Duodenal mucosa (tissue), 2 donors: Measurements from ENCODE around the gene CORO2A.

Source experiments
- H3K27ac ChIP-seq: one replicate; pipeline ENCODE4 v1.7.0; 2013; ENCODE audit warnings: low read depth, low read length
- H3K27me3 ChIP-seq, 2 donors: one replicate each; pipeline ENCODE4 v1.7.0; 2013; ENCODE audit warnings: low read length in 2 of 2, control low read depth in 1 of 2; ENCODE audit not compliant: insufficient read depth in 2 of 2, control insufficient read depth in 1 of 2
- H3K36me3 ChIP-seq, 2 donors: one replicate each; pipeline ENCODE4 v1.7.0; 2013; ENCODE audit warnings: low read length in 2 of 2, control low read depth in 1 of 2; ENCODE audit not compliant: insufficient read depth in 2 of 2, control insufficient read depth in 1 of 2
- H3K4me1 ChIP-seq, 2 donors: one replicate each; pipeline ENCODE4 v1.7.0; 2013; ENCODE audit warnings: low read length in 2 of 2, control low read depth in 1 of 2; ENCODE audit not compliant: insufficient read depth in 2 of 2, control insufficient read depth in 1 of 2
- H3K4me3 ChIP-seq, 2 donors: one replicate each; pipeline ENCODE4 v1.7.0; 2013; ENCODE audit warnings: low read length in 2 of 2, low read depth in 1 of 2
- H3K9ac ChIP-seq, 2 donors: one replicate each; pipeline ENCODE4 v1.7.0; 2013; ENCODE audit warnings: low read length in 2 of 2, low read depth in 1 of 2
- H3K9me3 ChIP-seq, 2 donors: one replicate each; pipeline ENCODE4 v1.7.0; 2013; ENCODE audit warnings: low read length in 2 of 2, control low read depth in 1 of 2; ENCODE audit not compliant: control insufficient read depth in 1 of 2

The CORO2A gene

DNA sequence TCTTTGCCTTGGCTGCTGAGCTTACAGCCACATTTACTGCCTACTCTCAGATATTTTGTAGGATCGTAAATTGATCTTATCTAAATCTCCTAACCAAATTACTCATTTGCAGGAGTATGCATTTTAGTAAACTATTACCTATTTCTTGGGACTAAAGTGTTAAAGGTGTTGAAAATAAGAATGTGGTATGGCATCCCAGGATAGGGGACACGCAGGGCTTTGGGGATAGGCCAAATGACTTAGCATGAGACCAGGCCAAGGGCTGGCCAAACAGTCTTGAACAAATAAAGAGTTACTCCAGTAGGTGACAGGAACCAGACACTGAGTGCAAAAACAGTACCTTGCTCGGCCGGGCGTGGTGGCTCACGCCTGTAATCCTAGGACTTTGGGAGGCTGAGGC, 37.9 kb upstream of the CORO2A start:
- no peak overlapping the region for H3K27ac ChIP-seq
- peaks cover 76 to 77% of the 10 kb centered on the region in 2 donors for H3K4me1 ChIP-seq
- H3K36me3 ChIP-seq = peaks cover 0 to 13% of the 10 kb centered on the region in 2 donors

DNA sequence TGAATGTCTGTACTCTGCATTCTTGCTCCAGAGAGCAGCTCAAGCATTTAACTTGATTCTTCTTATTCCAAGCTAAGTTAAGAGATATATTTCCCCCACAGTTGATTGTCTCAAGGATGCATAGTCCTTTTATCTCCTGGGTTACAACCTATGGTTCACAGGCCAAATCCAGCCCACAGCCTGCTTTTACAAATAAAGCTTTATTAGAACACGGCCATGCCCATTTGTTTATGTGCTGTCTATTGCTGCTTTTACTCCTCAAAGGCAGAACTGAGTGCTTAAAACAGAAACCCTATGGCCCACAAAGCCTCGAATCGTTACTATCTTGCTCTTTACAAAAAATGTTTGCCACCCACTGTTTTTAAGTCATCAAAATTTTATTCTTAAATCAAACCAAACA, 37.2 kb upstream of the CORO2A start:
- H3K4me3 ChIP-seq = no peak overlapping the region
- no peak overlapping the region for H3K27ac ChIP-seq
- H3K9me3 ChIP-seq = no peaks in the 10 kb centered on the region
- peaks cover 75 to 79% of the 10 kb centered on the region in 2 donors for H3K4me1 ChIP-seq
- H3K27me3 ChIP-seq = no peaks in the 10 kb centered on the region
- peaks cover 0 to 13% of the 10 kb centered on the region in 2 donors for H3K36me3 ChIP-seq
- no peak overlapping the region for H3K9ac ChIP-seq

More for the DNA sequence above, 37.9 kb upstream of the CORO2A start:
- H3K9me3 ChIP-seq = no peaks in the 10 kb centered on the region
- H3K4me3 ChIP-seq = no peak overlapping the region
- H3K9ac ChIP-seq = no peak overlapping the region
- no peaks in the 10 kb centered on the region for H3K27me3 ChIP-seq

DNA sequence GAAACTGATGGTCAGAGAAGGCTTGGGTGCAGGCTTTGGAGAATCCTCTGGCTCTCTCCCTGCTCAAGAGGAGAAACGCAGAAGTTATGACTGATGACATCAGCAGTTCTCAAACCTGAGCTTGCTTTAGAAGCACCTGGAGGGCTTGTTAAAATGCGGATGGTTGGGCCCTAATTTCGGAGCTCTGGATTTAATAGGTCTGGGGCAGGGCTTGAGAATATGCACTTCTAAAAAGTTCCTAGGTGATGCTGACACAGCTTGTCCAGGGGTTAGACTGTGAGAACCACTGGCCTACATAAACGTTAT, 36.6 kb upstream of the CORO2A start:
- peaks cover 69 to 74% of the 10 kb centered on the region in 2 donors for H3K4me1 ChIP-seq
- no peak overlapping the region for H3K9ac ChIP-seq
- no peaks in the 10 kb centered on the region for H3K27me3 ChIP-seq
- H3K27ac ChIP-seq = no peak overlapping the region
- no peaks in the 10 kb centered on the region for H3K9me3 ChIP-seq
- no peak overlapping the region for H3K4me3 ChIP-seq
- peaks cover 0 to 13% of the 10 kb centered on the region in 2 donors for H3K36me3 ChIP-seq

DNA sequence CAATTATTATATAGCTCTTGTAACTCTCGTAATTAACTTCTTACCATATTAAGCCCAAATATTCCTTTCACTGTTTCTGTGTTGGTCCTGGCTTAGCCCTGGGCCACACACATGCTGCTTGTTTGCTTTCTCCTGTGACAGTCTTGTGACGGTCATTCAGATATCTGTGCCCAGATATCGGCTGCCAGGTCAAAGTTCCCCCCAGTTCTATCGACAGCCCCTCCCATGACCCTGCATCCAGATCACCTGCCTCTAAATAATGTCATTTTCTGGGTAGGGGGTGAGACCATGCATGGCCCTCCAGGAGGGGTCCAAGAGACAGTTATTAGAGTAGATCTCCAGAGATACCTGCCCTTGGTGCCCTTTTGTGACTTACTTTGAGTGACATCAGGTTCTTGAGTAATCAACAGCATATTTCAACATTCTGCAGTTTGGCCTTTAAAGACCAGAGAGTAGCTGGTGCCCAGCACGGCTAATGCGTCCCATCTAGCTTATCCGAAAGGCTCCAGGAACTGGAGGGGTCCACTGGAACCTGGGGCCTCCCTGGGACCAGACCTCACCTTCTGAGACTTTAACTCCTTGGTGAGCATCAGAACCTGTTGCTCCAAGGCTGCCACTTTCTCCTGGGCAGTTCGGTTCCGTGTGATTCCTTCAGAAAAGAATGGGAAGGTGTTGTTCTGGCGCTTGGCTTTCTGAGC, 36.1 kb upstream of the CORO2A start:
- Histone ChIP-seq H3K36me3 (peaks cover 0 to 13% of the 10 kb centered on the region in 2 donors), H3K27ac (no peak overlapping the region), H3K9ac (peak overlapping the region in 1 of 2 donors; percentile 34), H3K9me3 (no peaks in the 10 kb centered on the region), H3K4me1 (peaks cover 64 to 71% of the 10 kb centered on the region in 2 donors), H3K27me3 (no peaks in the 10 kb centered on the region), H3K4me3 (no peak overlapping the region)

DNA sequence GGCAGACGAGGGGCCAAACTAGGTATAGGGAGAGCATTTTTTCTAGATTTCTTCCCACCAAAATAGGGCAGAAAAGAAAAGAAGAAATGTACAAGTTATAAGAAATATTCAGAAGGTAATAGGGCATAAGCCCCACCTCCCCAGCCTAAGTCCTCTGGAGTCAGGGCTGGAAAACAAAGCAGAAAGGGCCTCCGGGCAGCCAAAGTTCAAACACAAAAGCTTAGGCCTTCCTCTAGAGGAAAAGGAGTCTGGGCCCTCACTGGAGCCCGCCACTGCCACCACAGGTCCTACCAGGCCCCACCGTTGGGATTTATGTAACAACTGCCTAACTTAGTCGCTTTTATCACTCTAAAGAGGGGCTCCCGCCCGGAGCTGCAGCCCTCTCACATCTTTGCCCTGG, 35.4 kb upstream of the CORO2A start:
- Histone ChIP-seq H3K36me3 (peaks cover 0 to 7% of the 10 kb centered on the region in 2 donors), H3K9me3 (no peaks in the 10 kb centered on the region), H3K27ac (no peak overlapping the region), H3K4me3 (no peak overlapping the region), H3K27me3 (no peaks in the 10 kb centered on the region), H3K9ac (peak overlapping the region; percentile 19 to 34), H3K4me1 (peaks cover 58 to 73% of the 10 kb centered on the region in 2 donors)

DNA sequence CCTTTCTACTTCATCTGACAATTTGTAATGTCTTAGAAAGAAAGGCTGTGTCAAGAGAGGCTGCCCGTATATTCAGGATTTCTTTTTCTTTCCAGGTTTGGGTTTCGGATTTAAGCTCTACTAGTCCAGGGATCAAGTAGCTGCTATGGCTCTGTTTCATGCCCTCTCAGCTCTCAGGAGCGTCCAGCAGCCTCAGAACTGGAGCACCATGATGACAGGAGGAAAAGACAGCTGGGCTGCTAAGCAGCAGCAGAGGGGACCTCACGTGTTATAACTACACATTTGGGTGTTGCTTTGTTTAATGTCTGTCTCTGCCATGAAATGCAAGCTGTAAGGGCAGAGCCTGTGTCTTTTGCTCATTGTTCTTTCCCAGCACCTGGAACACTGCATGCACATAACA, 34.5 kb upstream of the CORO2A start:
- H3K4me1 ChIP-seq = peaks cover 52 to 75% of the 10 kb centered on the region in 2 donors
- H3K27ac ChIP-seq = peak overlapping the region; percentile 27
- H3K9me3 ChIP-seq = no peaks in the 10 kb centered on the region

DNA sequence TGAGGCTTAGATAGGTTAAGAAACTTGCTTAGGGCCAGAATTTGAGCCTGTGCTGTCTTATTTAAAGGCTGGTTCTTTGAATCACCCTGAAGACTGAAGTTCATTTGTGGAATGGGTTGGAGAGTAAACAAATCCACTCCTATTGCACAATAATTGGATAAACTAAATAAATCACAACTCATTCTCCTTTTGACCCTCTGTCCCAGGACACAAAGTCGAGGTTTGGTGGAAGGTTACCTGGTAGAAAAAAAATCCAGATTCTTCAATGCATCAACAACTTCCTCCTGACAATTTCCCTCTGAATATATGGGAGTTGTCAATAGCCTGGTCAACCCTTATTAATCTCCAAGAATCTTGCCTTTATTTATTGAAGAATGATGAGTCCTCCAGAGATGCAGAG, 34.1 kb upstream of the CORO2A start:
- Histone ChIP-seq H3K9ac (no peak overlapping the region), H3K4me3 (no peak overlapping the region), H3K27ac (peak overlapping the region; percentile 27), H3K36me3 (peaks cover 0 to 7% of the 10 kb centered on the region in 2 donors), H3K4me1 (peaks cover 52 to 73% of the 10 kb centered on the region in 2 donors), H3K27me3 (no peaks in the 10 kb centered on the region), H3K9me3 (no peaks in the 10 kb centered on the region)

More for the DNA sequence above, 34.5 kb upstream of the CORO2A start:
- H3K27me3 ChIP-seq = no peaks in the 10 kb centered on the region
- H3K36me3 ChIP-seq = peaks cover 0 to 7% of the 10 kb centered on the region in 2 donors
- no peak overlapping the region for H3K9ac ChIP-seq
- no peak overlapping the region for H3K4me3 ChIP-seq

DNA sequence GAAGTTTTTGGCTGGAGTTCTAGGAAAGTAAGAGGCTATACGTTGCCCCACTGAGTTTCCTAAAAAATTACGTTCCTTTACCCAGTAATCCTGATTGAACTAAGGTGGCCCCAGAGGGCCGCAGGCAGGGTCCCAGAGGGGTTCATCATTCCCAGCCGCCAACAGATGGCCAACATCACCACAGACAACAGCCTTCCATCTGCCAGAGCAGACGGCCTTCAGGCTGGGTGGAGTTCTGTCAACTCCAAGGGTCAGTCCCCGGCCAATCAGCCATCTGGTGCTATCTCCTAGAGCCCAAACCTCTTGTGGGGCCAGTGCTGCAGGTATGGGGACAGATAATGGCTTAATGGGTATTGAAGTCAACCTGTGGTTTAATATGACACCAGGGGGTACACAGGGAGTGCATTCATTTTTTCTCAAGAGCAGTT, 32.6 kb upstream of the CORO2A start:
- no peaks in the 10 kb centered on the region for H3K9me3 ChIP-seq
- H3K36me3 ChIP-seq = peaks cover 6 to 17% of the 10 kb centered on the region in 2 donors
- no peak overlapping the region for H3K9ac ChIP-seq
- no peak overlapping the region for H3K27ac ChIP-seq
- peaks cover 45 to 62% of the 10 kb centered on the region in 2 donors for H3K4me1 ChIP-seq
- H3K27me3 ChIP-seq = no peaks in the 10 kb centered on the region
- H3K4me3 ChIP-seq = no peak overlapping the region

DNA sequence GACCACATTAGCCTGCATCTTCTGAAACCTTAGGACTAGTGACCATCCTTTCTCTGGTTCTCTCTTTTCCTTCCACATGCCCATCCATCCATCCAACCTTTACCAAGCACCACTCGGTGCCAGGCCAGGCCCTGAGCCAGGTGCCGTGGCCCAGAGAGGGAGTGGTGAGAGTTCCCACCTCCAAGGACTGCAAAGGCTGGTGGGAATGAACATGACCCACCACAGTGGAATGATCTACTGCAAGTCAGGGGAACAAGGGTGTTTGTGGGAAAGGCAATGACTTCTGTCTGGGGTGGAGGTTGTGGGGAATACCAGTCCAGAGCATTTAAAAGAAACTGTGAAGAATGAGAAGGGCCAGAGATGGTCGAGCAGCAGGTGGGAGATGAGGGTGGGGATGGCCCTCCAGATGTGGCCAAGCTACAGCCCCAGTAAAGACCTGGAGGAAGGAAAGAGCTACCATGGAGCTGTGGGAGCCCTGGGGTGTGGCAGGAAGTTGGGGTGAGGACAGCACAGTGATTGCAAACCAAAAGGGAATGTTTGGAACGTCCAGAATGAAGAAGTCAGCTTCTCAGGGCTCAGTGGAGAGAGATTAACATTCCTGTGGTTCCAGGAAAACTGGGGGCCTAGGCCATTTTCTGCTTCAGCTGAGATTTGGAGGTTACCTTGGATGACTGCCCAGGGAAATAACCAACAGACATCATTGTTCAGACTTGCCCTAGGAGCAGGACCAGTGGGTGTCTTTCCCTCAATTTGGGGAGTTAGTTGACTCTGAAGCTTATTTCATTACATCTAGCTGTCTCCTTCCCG, 30.7 kb upstream of the CORO2A start:
- H3K36me3 ChIP-seq = peaks cover 6 to 24% of the 10 kb centered on the region in 2 donors
- H3K9ac ChIP-seq = no peak overlapping the region
- H3K9me3 ChIP-seq = no peaks in the 10 kb centered on the region
- H3K4me3 ChIP-seq = no peak overlapping the region
- no peaks in the 10 kb centered on the region for H3K27me3 ChIP-seq
- no peak overlapping the region for H3K27ac ChIP-seq
- H3K4me1 ChIP-seq = peaks cover 29 to 43% of the 10 kb centered on the region in 2 donors

DNA sequence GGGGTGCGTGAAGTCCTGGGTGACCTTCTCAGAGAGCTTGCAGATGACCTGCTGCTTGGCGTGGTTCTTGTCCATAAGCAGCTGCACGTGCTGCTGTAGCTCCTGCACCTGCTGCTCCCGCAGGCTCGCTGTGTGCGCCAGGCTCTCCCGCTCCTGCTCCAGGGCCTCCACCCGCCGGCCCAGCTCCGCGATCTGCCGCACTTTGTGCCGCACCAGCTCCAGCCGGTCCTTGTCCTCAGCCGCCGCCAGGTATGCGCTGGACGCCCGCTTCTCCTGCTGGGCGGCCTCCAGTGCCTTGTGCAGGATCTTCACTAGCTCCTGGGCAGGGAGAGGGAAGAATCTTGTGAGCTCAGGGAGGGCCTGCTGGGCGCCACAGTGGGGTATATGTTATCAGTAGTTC, 28.5 kb upstream of the CORO2A start:
- Histone ChIP-seq H3K4me1 (peaks cover 11 to 25% of the 10 kb centered on the region in 2 donors), H3K27me3 (no peaks in the 10 kb centered on the region), H3K9ac (no peak overlapping the region), H3K9me3 (no peaks in the 10 kb centered on the region), H3K27ac (no peak overlapping the region), H3K36me3 (peaks cover 8 to 29% of the 10 kb centered on the region in 2 donors), H3K4me3 (no peak overlapping the region)
